Heart left ventricle (tissue), 13 donors: Measurements from ENCODE around the gene ANKRD34A.

Experiments used
- CTCF ChIP-seq, 12 donors: fragments of 200-600 bp; sonication (generic) in 4 of 12; IDR thresholded peaks; one replicate each; pipeline versions ENCODE4 v1.5.0 to v1.8.0; 2018 to 2022; ENCODE audit warnings: antibody characterized with exemption in 12 of 12, mild to moderate bottlenecking in 5 of 12
- POLR2A ChIP-seq, 2 donors: fragments of 450-650 bp; IDR thresholded peaks; one replicate each; pipeline ENCODE4 v1.6.1; 2017; ENCODE audit warnings: antibody characterized with exemption in 2 of 2, mild to moderate bottlenecking in 2 of 2, moderate library complexity in 2 of 2
- donor health status: ischemic (EF 13 %, LVEDD 7.1; RV severe dilation, severe dysfunction).
- donor health status: DM: no; HTN: yes; CAD: no.
- donor health status: DM: no; HTN: no; CAD: no.
- donor health status: ischemic (EF 25% LVEDD 6.9; RV normal size, moderate dysfunction).
- donor health status: ischemic (EF 25% LVEDD 5.7; RV mildly dilated, moderate dysfunction).
- donor health status: ischemic (EF 35%, LVEDD 5.7; RV mildly dilated, moderate dysfunction).
- donor health status: nonischemic (EF 11% LVEDD 7.7; RV severe dilation, severe dysfunction).
- donor health status: DM: yes; HTN: yes; CAD: no.
- donor health status: PGD.
- donor health status: ischemic (EF 29% LVEDD 5.4; RV normal size, mild dysfunction).
- donor health status: nonischemic (EF 23%, LVEDD 6.1; RV moderate dilation, normal function).

GRCh38 chr1:146013559-146013922, 49.2 kb upstream of the ANKRD34A start:
- TF ChIP-seq CTCF (IDR thresholded peaks at IDR 0.05): no peak
- no peak for TF ChIP-seq POLR2A (IDR thresholded peaks at IDR 0.05)
